ENCODE measurements around the gene DNAL1.
"Not testable (repeated sequence)": the region's sequence is repeated elsewhere in the genome, so short reads cannot be mapped to it uniquely, and the experiment has no call there.

DNAL1 gene

DNA sequence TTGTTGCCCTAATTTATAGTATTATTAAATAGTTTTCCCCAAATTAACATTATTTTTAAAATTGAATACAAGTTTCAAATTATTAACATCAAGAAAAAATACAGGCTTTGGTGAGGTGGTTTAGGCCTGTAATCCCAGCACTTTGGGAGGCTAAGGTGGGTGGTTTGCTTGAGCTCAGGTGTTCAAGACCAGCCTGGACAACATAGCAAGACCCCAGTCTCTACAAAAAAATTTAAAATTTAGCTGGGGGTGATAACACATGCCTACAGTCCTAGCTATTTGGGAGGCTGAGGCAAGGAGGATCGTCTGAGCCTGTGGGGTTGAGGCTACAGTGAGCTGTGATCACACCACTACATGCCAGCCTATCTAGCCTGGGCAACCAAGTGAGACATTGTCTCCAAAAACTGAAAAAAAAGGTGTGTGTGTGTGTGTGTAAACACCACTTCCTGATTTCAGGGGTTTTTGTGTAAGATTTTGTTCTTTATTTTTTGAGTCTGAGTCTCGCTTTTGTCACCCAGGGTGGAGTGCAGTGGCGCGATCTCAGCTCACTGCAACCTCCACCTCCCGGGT is 3.9 kb upstream of the DNAL1 start:
- DNase-seq (ENCODE audit: low spot score), result no peak

DNA sequence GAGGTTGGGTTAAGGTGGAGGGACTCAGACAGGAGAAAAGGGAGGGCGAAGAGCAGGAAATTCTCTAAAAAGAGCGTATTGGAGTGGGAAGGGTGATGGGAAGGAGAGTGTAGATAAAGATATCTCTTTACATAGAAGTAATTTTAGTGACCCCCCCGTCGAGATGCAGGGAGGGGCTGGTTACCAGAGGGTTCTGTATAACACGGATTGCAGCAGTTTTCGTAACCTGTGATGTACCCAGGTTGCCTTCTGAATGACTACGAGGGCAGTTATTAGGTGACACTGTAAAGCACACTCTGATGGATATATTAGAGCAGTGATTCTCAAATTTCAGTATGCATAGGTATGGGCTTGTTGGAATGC is 443 bp downstream of the DNAL1 start:
- DNase-seq (ENCODE audit: low spot score), result no peak

DNA sequence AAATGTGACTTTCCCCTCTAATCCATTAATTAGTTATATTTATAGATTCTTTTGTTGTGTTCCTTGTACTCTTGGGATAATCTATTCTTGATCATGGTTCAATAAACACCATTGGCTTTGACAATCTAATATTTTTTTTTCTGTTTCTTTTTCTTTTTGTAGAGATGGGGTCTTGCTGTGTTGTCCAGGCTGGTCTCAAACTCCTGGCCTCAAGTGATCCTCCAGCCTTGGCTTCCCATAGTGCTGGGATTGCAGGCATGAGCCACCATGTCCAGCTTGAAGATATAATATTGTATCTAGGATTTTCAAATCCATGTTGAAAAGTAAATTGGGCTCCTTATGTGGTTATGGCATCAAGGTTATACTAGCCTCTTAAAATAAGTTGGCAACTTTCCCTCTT is 6.2 kb downstream of the DNAL1 start:
- DNase-seq (ENCODE audit: low spot score), result no peak

DNA sequence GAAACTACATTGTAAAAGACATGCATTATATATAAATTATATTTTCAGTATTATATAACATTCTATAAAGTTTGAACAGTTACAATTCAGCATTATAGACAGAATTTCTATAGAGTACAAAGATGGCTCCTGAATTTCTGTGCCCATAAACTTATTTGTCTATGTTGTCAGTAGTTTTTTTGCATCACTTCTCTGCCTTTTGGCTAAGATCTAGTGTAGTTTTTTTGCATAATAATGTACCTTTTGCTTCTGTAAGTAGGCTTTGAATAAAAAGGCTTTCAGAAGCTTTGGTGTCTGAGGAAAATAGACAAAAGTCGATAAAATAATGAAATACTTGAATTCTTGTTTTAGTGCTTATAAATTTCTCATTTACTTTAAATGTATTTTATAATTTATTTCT is 11.1 kb downstream of the DNAL1 start:
- no peak for DNase-seq (ENCODE audit: low spot score)

DNA sequence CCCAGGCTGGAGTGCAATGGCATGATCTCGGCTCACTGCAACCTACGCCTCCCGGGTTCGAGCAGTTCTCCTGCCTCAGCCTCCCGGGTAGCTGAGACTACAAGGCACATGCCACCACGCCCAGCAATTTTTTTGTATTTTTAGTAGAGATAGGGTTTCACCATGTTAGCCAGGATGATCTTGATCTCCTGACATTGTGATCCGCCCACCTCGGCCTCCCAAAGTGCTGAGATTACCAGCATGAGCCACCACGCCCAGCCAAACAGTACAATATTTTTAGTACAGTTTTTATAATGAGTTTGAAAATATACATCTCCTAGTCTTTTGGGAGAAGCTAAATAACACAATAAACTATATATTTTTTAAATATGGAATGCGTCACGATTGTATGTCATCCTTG is 14.4 kb downstream of the DNAL1 start:
- DNase-seq (ENCODE audit: low spot score), result not testable (repeated sequence)

DNA sequence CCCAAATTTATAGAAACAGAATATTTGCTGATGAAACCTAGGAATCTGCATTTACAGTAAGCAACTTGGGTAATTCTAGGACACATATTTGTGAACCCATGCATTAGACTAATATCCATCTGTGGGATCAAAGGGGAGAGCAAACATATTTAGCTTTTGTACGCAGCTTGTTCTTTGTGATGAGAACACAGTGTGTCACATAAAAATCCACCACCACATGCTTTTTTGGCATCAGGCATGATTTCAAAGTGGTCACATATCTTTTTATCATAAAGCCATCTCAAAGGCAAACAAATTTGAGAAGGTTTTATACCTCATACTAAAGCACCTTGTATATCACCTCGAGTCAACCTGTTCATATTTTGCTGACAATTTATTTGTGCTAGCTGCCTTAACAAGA is 15.7 kb downstream of the DNAL1 start:
- no peak for DNase-seq (ENCODE audit: low spot score)

DNA sequence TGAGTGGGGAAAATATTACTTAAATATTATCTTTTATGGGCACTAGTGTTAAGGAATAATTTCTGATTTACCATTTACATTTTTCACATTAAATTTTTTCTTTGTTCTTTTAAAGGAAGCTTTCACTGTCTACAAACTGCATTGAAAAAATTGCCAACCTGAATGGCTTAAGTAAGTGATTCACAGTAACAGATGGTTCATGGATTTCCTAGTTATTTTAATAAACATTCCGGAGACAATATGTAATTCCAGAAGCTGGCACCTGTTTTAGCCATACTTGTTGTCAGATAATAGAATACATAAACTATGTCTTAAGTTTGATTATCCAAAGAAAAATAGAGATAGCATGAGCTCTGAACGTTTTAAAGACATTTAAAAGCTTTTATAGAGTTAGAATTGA is 17.1 kb downstream of the DNAL1 start:
- no peak for DNase-seq (ENCODE audit: low spot score)

DNA sequence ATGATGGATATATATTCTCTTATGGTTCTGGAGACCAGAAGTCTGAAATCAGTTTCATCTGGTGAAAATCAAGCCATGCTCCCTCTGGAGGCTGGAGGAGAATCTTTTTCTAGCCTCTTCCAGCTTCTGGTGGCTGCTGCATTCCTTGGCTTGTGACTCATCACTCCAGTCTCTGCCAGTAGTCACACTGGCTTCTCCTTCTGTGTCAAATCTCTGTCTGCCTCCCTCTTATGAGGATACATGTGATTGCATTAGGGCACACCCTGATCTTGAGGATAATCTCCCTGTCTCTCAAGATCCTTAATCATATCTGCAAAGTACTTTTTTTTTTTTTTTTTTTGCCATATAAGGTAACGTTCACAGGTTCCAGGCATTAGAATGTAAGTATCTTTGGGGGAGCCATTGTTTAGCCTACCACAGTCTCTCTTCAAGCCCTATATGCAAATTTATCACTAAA is 17.7 kb downstream of the DNAL1 start:
- peak; percentile 22 for DNase-seq (ENCODE audit: low spot score)

DNA sequence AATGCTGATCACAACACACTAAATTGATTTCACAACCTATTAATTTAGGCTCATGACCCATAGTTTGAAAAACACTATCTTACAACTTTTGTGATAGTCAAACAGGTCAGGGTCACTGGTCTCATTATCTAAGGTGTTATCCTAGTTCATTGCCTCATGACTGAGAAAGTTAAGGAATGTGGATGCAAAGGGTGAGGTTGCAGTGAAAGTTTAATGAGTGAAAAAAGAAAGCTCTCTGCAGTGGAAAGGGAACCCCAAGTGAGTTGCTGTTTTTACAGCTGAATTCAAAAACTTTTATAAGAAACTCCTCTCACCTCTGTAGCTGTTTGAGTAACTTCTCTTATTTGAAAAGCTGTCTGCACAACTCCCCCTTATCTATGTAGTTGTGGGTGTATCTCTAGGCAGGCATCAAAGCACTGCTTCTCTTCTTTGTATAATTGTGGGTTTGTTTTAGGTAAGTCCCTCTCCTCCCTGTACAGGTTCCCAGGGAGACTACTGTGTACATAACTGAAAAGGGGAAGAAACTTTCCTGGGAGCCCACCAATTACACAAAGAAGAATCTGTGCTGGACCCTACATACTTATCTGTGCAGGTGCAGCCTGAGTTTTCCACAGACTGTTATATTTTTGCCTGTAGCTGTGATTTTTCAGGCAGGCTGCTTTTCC is 18.9 kb downstream of the DNAL1 start:
- no peak for DNase-seq (ENCODE audit: low spot score)

DNA sequence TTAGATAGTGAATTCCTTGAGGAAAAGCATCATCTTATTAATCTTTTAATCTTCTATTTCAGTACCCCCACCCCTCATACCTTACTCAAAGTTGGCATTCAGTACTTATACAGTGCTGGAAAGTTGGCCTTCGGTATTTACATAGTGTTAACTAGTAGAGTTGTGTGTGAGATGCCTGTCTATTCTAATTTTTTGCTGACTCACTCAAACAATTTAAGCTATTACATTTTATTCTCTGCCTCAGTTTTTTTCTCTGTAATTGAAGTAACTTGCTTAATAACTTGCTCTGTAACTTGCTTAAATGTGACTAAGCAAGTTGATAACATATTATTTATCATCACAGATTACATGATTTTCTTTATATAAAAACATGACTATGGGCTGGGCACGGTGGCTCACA is 20.3 kb downstream of the DNAL1 start:
- DNase-seq (ENCODE audit: low spot score), result no peak

DNA sequence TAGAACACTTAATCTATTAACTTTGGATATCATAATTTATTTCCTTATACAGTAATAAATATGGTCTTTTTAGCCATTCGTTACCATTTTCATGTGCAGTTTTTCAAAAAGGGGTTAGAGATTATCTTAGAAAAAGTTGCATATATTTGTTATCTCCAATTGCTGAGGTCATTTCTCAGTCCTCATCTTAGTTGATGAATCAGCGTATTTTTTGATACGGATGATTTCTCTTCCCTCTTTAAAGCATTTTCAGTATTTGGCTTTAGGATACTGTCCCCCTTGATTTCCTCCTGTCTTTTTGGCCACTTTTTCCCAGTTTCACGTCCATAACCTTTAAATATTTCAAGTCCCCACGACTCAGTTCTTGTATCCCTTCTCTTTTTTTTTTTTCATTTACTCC is 21.8 kb downstream of the DNAL1 start:
- no peak for DNase-seq (ENCODE audit: low spot score)

DNA sequence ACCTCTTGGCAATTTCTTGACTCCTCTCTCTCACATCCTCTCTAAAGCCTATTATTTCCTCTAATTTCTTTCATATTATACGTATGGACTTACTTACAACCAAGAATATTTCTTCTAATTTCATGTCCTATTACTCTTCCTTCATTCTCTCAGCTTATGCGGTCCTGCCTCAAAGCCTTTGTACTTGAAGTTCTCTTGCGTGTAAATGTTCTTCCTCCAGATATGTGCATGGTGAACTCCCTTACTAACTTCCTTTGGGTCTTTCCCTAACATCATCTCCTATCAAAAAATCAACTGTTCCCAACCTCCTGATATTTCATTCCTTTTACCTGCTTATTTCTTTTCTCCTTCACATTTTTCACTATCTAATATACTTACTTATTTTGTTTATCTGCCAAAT is 23.1 kb downstream of the DNAL1 start:
- DNase-seq (ENCODE audit: low spot score), result no peak

DNA sequence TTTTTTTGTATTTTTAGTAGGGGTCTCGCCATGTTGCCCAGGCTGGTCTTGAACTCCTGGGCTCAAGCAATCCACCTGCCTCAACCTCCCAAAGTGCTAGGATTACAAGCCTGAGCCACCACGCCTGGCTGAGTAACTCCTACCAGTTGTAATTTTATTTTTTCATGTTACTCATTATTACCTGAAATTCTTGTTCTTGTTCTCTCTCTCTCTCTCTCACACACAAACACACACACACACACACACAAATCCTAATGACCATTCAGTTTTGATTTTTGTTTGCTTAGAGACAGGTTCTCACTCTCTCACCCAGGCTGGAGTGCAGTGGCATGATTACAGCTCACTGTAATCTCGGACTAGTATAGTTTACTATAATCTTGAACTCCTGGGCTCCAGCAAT is 30.2 kb downstream of the DNAL1 start:
- no peak for DNase-seq (ENCODE audit: low spot score)

DNA sequence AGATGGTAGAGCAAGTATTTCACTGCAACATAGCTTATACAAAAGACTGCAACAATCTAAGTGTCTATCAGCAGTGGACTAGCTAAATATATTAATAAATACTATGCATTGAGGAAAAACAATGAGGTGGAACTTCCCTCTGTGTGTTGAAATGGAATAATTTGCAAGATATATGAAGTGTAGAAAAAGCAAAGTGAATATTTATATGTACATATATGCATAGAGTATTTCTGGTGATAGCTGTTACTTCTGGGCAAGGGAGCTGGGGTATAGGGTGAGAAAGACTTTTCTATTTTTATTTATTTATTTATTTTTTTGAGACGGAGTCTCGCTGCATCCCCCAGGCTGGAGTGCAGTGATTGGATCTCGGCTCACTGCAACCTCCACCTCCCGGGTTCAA is 33.9 kb downstream of the DNAL1 start:
- DNase-seq (ENCODE audit: low spot score), result no peak

DNA sequence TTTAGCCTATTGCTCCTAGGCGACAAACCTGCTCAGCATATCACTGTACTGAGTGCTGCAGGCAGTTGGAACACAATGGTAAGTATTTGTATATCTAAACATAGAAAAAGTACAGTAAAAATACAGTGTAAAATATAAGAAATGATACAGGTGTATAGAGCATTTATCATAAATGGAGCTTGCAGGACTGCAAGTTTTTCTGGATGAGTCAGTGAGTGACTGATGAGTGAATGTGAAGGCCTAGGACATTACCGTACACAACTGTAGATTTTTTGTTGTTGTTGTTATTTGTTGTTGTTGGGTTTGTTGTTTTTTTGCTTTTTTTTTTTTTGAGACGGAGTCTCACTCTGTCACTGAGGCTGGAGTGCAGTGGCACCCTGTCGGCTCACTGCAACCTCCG is 36.0 kb downstream of the DNAL1 start:
- DNase-seq (ENCODE audit: low spot score), result no peak

DNA sequence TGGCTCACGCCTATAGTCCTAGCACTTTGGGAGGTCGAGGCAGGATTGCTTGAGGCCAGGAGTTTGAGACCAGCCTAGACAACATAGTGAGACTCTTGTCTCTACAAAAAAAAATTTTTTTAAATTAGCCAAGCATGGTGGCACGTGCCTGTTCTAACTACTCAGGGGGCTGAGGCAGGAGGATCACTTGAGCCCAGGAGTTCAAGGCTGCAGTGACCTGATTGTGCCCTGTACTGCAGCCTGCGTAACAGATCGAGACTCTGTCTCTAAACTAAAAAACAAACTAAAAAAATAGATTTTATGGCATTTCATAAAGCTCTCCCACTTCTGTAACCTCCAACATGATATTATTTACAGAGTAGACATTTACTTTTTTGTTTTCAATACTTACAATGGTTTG is 39.8 kb downstream of the DNAL1 start:
- no peak for DNase-seq (ENCODE audit: low spot score)

DNA sequence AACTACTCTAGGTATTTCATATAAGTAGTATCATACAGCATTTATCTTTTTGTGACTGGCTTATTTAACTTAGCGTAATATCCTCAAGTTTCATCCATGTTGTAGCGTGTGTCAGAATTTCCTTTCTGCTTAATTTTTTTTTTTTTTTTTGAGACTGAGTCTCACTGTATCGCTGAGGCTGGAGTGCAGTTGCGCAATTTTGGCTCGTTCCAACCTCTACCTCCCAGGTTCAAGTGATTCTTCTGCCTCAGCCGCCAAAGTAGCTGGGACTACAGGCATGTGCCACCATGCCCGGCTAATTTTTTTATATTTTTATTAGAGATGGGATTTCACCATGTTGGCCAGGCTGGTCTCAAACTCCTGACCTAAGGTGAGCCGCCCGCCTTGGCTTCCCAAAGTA is 40.5 kb downstream of the DNAL1 start:
- DNase-seq (ENCODE audit: low spot score), result no peak

DNA sequence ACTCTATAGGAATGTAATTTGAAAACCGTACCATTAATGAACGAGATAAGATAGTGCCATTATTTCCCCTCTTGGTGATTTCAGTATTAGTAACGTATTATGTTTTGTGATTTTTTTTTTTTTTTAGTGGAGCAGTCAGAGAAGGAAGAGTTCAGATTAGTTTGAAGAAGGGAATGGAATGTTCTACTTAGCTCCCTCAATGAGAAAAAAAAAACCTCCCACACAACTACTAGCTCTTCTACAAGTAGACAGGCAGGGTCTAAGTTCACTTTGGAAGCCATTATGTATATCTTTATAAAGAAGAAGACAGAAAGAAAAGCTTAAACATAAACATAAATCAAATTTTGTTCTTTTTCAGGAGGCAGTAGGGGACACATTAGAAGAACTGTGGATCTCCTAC is 42.1 kb downstream of the DNAL1 start:
- no peak for DNase-seq (ENCODE audit: low spot score)

DNA sequence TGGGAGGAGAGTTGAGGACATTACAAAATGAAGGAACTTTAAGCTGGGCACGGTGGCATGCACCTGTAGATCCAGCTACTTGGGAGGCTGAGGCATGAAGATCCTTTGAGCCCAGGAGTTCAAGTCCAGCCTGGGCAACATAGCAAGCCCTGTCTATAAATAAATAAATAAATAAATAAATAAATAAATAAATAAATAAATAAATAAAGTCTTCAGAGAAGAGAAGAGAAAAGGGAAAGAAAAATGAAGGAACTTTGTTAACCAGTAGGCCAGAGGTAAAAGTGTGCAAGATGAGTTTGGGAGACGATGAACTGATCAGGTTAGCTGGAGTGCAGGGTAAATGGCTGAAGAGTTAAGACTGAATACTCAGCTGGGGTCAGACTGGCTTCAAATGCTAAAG is 49.3 kb downstream of the DNAL1 start:
- DNase-seq (ENCODE audit: low spot score), result no peak

DNA sequence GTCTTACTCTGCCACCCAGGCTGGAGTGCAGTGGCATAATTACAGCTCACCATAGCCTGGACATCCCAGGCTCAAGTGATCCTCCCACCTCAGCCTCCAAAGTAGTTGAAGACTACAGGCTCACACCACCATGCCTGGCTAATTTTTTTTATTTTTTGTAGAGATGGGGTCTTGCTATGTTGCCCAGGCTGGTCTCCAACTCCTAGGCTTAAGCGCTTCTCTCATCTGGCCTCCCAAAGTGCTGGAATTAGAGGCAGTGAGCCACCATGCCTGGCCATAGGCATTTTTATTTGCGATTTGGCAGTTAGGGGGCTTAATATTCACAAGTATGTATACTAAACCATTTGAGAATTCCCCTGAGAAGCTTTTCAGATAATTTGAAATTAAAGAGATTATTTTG is 50.3 kb downstream of the DNAL1 start:
- no peak for DNase-seq (ENCODE audit: low spot score)

DNA sequence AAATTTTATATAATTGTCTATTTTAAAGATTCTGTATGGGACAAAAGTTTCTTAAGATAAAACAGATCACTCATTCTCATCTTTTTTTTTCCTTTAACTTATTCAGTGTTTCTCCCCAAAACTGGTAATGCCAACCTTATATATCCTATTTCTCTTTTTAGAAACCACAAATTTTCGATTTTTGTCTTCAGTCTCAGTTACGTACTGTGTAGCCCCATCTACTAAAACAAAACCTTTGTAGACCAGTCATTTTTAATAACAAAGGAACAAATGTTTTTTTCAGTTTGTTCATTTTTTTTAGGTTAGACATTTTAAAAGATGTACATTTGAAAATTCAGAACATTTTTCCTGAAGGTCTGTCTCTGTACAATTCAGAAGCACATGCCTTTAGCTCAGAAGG is 51.2 kb downstream of the DNAL1 start:
- no peak for DNase-seq (ENCODE audit: low spot score)

DNA sequence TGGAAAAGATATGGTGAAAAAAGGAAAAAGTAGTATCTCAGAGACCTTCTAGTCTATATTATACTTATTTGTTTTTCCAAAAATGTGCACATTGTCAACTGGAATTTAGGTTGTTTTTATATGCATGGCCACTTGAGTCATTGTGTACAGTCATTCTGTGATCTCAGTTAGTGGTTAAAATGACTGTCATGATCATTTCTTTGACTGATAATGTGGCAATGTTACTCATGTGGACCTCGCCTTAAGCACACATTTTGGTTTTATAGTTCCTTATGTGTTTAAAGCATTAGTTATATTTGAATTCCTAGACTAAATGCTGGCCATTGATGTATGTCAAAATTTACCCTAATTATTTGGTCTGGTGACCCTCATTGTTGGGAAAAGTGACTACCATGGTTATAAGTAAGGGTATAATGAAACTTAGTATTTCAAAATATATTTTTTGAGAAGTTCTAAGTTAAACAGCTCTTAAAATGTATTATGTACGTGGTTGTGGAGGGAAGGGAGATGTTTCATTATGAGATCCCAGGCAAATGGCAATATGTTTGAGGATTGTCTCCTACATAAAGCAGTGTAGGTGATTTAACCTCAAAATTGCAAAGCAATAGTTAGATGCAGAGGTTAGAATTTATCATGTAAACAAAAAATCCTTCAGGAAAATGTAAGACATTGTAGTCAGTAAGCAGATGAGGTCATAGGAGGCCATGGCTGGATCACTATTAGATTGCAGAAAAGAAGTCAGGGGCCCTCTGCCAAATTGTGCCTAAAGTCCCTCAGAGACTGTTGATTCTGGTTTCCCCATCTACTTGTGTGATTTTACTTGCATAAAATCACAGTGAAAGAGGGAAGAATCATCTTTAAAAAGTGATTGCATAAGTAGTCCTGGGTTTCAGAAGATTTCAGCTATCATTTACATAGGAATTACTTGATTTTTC is 51.9 kb downstream of the DNAL1 start:
- no peak for DNase-seq (ENCODE audit: low spot score)

DNA sequence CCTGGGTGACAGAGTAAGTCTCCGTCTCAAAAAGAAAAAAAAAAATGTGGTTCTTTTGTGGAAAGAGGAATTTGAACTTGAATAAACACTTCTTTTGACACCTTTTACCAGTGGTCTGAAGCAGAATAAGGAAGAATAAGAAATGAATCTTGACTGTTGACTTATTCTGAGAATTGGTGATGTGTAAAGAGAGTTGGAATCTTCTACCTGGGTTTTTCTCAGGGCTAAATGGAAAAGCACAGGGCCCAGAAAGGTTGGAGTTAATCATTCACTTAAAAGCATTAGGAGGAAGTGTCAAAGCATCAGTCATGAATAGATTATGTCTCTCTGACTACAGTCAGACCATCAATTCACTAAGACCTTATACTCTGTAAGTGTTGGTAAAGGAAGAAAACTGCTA is 55.5 kb downstream of the DNAL1 start:
- DNase-seq (ENCODE audit: low spot score), result no peak
